ENCODE measurements around the gene OXCT2.

The OXCT2 gene

GRCh38 chr1:39762550-39763540, 8.3 kb downstream of the OXCT2 start:
- no peak for DNase-seq

GRCh38 chr1:39761557-39762260, 9.4 kb downstream of the OXCT2 start:
- no peak for DNase-seq

GRCh38 chr1:39761016-39761415, 10.1 kb downstream of the OXCT2 start:
- no peak for DNase-seq

DNA sequence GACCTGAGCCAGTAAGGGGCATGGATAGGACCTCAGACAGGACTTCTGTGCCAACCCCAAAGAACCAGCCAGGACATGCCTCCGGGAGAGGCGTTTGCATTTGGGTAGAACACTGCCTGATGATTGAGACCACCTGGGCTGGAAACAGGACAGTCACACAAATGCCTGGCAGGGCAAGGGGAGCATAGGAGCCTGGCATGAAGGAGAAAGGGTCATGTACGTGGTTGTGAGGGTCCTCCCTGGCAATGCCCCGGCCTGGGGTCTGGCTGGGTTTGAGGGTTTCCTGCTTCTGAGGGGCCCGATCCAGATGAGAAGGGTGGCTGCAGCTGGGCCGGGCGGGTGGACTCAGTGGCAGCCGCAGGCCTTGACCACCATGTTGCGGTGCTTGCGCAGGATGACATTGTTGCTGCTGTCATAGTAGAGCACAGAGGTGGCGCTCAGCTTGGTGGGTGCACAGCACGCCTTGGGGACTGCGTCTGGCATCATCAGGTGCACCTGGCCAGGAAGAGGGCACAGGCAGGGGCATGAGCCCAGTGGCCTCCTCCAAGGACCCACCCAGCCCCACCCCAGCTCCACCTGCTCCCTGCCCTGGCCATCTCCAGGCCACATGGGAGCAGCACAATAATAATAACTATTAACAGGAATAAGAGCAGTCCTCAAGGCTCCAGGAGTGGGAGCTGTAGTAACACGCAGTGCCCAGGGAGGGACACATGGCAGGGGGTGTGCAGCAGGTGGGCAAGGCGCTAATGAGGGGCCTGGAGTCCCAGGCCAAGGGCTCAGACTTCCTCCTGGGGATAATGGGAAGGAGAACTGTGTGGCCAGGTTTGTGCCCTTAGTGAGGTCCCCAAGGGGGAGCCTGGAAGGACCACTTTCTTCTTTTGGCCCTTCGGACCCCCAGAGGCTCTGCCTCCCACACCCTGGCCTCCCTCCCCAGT, 10.8 kb downstream of the OXCT2 start:
- DNase-seq = no peak

DNA sequence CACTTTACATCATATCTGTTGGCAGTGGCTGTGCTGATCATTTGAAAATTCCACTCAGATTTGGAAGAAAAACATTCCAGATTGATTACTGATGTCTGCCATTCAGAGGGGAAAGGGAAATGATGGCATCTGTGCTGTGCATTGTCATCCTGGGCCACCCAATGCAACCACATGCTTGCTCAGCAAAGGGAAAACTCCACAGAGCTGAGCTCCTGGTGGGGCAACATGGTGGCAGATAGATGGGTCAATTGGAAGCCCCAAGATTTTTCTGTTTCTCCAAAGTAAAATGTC, 11.8 kb downstream of the OXCT2 start:
- no peak for DNase-seq

DNA sequence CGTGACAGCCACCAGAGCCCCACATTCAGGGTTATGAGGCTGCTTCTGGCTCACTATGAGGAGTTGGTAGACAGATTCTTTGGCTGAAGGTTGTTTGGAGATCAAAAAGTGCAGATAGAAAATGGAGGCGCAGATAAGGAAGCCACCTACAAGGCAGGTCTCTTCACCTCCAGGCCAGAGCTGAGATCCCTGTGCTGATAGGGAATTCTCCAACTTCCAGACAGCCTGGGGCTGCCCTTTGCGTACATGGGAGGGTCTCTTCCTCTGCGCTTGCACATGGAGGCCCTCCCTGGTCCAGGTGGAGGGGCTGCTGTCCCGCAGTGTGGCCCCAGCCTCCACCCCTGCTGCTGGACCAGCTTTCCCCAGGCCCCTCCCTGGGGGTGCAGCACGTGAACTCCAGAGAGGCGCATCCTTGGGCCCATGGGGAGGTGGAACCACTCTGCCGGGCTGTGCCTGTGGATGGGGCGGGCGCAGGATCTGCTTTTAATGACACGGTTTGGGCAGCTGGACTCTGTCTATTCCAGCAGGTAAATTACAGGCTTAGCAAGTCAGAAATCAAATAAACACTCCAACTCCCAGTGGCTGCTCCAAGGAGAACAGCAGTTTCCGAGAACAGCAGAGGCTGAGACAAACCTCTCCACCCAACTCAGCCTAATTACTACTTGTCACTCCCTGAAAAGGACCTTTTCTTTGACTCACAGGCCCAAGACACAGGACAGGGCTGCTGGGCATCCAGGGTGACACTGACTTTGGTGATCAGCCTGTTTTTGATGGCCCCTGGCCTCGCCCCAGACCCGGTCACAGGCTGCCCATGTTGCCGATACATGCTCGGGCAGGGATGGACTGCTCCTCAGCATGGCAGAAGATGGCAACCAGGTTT, 12.4 kb downstream of the OXCT2 start:
- DNase-seq = no peak

- no peak for DNase-seq
These were observed 13.6 kb downstream of the OXCT2 start for GRCh38 chr1:39757501-39757900.

GRCh38 chr1:39755965-39756659, 15.0 kb downstream of the OXCT2 start:
- DNase-seq = no peak

DNA sequence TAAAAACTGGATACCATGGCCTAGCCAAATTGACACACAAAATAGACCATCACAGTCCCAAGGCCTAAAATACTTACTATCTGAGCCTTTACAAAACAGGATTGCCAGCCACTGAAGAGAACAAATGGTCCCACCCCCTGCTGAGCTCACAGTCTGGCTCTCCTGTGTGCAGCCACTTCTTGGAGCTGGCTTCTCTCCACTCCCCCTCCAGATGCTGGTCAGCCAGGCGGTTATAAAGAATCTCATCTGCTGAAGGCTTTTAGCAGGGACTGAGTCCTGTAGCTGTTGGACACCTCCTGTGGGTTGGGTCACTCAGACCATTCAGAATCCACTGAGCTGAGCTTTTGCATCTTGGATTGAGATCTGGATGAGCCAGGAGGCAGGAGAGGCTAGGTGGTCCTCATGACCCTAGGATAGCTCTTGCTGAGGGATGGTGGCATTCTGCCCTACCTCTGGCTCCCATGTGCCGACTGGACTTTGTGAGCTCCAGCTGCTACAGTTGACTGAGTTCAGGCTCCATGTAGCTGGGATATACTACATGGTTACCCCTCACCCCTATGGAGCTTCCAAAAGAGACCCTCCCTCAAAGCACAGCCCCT, 16.1 kb downstream of the OXCT2 start:
- DNase-seq = no peak

GRCh38 chr1:39754026-39754570, 17.1 kb downstream of the OXCT2 start:
- no peak for DNase-seq

DNA sequence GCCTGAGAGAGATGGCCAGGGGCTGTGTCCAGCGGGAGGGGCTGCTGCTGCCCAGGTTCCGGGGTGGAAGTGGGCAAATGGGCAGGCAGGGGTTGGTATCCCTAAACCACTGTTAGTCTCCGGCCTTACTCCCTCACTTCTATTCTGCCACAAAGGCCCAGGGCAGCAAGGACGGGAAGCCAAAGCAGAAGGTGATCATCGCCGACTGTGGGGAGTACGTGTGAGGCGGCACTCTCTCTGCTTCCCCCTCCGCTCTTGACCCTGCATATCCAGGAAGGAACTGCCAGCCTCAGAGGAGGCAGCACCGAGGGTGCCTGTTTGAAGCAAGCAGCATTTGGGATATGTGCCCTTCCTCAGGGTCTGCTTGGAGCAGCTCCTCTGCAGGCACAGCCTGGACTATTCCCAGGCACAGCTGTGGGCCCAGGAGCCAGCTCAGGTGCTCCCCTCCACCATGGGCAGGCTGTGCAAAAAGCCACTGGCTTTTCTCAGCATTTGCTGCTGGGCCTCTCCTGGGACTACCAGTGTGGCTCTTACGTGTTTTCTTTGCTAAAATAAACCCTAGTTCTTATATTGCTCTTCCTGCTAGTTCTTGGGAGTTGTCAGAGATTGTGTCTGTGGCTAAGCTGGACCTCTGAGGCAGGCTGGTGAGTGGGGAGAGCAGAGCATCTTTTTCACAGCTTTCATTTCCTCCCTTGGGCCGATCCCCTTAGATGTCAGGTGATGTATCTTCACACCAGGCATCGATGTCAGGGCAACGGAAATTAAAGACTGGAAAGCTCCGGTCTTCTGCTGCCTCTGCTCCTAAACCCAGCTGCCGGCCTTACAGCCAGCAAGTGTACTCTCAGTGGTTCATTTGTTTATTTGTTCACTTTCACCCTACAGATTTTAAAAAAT, 17.8 kb downstream of the OXCT2 start:
- no peak for DNase-seq

DNA sequence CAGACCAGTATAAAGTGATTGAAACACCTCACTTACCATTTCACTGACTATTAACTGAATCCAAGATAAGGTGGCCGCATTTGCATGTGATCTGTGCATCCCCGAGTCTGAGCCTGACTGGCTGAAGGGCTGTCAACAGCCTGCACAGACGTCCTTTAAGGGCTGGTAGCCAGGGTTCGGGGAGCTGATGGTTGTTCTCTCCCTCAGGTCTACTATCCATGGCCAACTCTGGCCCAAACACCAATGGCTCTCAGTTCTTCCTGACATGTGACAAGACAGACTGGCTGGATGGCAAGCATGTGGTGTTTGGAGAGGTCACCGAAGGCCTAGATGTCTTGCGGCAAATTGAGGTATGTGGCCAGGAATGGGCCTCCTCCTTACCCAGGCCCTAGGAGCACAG, 18.4 kb downstream of the OXCT2 start:
- DNase-seq = no peak

GRCh38 chr1:39751595-39751994, 19.6 kb downstream of the OXCT2 start:
- DNase-seq = no peak

DNA sequence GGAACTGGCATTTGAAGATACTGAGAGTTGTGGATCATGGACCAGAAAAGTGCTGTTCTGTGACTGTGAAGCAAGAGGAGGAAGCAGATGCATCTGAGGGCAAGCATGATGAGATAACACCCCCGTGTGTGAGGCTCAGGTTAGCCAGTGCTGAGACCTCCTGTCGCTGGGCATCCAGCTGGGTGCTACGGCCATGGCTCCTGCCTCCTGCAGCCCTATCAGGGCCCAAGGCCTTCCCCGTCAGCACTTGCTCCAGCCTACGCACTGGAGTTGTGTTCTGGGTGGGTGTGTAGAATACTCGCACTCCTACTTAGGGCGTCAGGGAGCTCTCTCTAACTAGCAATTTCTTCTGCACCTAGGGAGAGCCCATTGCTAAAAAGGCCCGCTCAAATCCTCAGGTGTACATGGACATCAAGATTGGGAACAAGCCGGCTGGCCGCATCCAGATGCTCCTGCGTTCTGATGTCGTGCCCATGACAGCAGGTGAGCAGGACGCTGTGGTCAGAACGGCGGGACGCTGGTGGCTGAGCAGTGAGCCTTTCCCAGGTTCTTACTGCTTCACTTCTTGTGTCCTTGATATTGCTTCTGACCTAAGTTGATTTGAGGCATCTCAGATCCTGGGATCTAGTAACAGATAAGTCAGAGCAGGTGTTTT, 26.0 kb downstream of the OXCT2 start:
- no peak for DNase-seq

DNA sequence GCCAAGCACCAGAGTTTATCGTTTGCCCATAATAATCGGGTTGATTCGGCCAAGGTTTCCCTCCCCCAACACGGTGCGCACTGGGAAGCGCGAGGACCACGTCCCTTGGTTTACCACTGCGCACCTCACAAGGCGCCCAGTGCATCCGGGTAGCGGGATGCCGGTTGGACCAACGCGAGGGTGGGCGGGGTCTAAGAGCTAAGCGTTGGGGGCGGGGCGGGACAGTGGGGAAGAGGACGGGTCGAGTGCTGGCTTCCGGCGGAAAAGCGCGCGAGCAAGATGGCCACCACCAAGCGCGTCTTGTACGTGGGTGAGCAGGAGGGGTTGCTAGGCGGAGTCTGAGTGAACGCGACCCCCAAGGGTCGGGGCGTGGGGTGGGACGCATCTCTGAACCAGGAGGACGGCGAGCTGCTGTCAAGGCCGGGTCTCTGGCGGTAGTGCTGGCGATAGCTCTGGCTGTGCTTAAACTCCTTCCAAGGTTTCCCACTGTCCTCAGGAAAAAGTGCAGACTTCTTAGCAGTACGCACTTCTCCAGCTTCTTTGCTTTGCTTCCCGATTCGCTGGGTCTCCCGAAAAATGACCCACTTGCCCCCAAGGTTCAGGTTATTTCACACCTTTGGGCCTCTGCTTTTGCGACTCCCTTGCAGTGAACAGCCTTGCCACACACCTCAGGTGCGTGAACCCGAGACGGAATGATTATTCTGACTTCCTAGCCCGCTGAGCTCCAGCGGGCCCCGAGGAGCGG, 32.4 kb downstream of the OXCT2 start, which contains the start of gene PPIE:
PPIE (plus strand) TSS at position 261 of the 745 bp plus-strand sequence; CDS start at position 280, 19 bp downstream.
- peak; percentile 93 to 99 (median 96) for DNase-seq

GRCh38 chr1:39737546-39738169, 33.5 kb downstream of the OXCT2 start:
- DNase-seq = no peak

GRCh38 chr1:39735731-39736130, 35.4 kb downstream of the OXCT2 start:
- DNase-seq = no peak

All from suppressor macrophage (primary cell).